ENCODE measurements around the gene LTBP2.

LTBP2 gene

GRCh38 chr14:74568911-74569310 is 43.1 kb downstream of the LTBP2 start:
- H3K27ac Mint-ChIP-seq, result no peak overlapping the region
- no peak overlapping the region for H3K4me3 Mint-ChIP-seq
- H3K27me3 Mint-ChIP-seq, result peaks cover 32% of the 10 kb centered on the region
- H3K36me3 Mint-ChIP-seq (ENCODE audit: low read depth), result no peaks in the 10 kb centered on the region
- peaks cover 27% of the 10 kb centered on the region for H3K4me1 Mint-ChIP-seq (ENCODE audit: low read depth)
- no peaks in the 10 kb centered on the region for H3K9me3 Mint-ChIP-seq

GRCh38 chr14:74568380-74568649 is 43.7 kb downstream of the LTBP2 start:
- H3K27me3 Mint-ChIP-seq, result peaks cover 32% of the 10 kb centered on the region

GRCh38 chr14:74567646-74568379 is 44.2 kb downstream of the LTBP2 start:
- Mint-ChIP-seq H3K36me3 (ENCODE audit: low read depth) (no peaks in the 10 kb centered on the region), H3K9me3 (no peaks in the 10 kb centered on the region), H3K27me3 (peaks cover 30% of the 10 kb centered on the region), H3K27ac (no peak overlapping the region), H3K4me1 (ENCODE audit: low read depth) (peaks cover 16% of the 10 kb centered on the region), H3K4me3 (no peak overlapping the region)

More at GRCh38 chr14:74568380-74568649, 43.7 kb downstream of the LTBP2 start:
- Mint-ChIP-seq H3K4me1 (ENCODE audit: low read depth) (peaks cover 21% of the 10 kb centered on the region), H3K4me3 (no peak overlapping the region), H3K36me3 (ENCODE audit: low read depth) (no peaks in the 10 kb centered on the region), H3K27ac (no peak overlapping the region), H3K9me3 (no peaks in the 10 kb centered on the region)

GRCh38 chr14:74567219-74567618 is 44.8 kb downstream of the LTBP2 start:
- H3K27ac Mint-ChIP-seq, result no peak overlapping the region
- peaks cover 10% of the 10 kb centered on the region for H3K4me1 Mint-ChIP-seq (ENCODE audit: low read depth)
- no peaks in the 10 kb centered on the region for H3K9me3 Mint-ChIP-seq
- H3K27me3 Mint-ChIP-seq, result peaks cover 24% of the 10 kb centered on the region
- no peaks in the 10 kb centered on the region for H3K36me3 Mint-ChIP-seq (ENCODE audit: low read depth)
- H3K4me3 Mint-ChIP-seq, result no peak overlapping the region

- Mint-ChIP-seq H3K4me3 (no peak overlapping the region), H3K9me3 (no peaks in the 10 kb centered on the region), H3K27me3 (peaks cover 17% of the 10 kb centered on the region), H3K4me1 (ENCODE audit: low read depth) (peaks cover 3% of the 10 kb centered on the region), H3K36me3 (ENCODE audit: low read depth) (no peaks in the 10 kb centered on the region), H3K27ac (no peak overlapping the region)
Measured at GRCh38 chr14:74566174-74567141, 45.6 kb downstream of the LTBP2 start.

GRCh38 chr14:74563586-74564159 is 48.4 kb downstream of the LTBP2 start:
- Mint-ChIP-seq H3K4me1 (ENCODE audit: low read depth) (no peaks in the 10 kb centered on the region), H3K36me3 (ENCODE audit: low read depth) (no peaks in the 10 kb centered on the region), H3K27ac (no peak overlapping the region), H3K9me3 (no peaks in the 10 kb centered on the region), H3K4me3 (no peak overlapping the region), H3K27me3 (peaks cover 6% of the 10 kb centered on the region)

- no peaks in the 10 kb centered on the region for H3K4me1 Mint-ChIP-seq (ENCODE audit: low read depth)
- no peaks in the 10 kb centered on the region for H3K36me3 Mint-ChIP-seq (ENCODE audit: low read depth)
- no peaks in the 10 kb centered on the region for H3K9me3 Mint-ChIP-seq
- H3K27ac Mint-ChIP-seq, result no peak overlapping the region
- H3K27me3 Mint-ChIP-seq, result peaks cover 6% of the 10 kb centered on the region
- no peak overlapping the region for H3K4me3 Mint-ChIP-seq
Measured at GRCh38 chr14:74563233-74563585, 48.8 kb downstream of the LTBP2 start.

- Mint-ChIP-seq H3K4me3 (no peak overlapping the region), H3K27me3 (peaks cover 6% of the 10 kb centered on the region), H3K27ac (no peak overlapping the region)
Measured at GRCh38 chr14:74562515-74563232, 49.4 kb downstream of the LTBP2 start.

GRCh38 chr14:74558655-74559054 is 53.4 kb downstream of the LTBP2 start:
- Mint-ChIP-seq H3K4me1 (ENCODE audit: low read depth) (no peaks in the 10 kb centered on the region), H3K27ac (no peak overlapping the region), H3K9me3 (no peaks in the 10 kb centered on the region), H3K4me3 (no peak overlapping the region), H3K27me3 (no peaks in the 10 kb centered on the region), H3K36me3 (ENCODE audit: low read depth) (no peaks in the 10 kb centered on the region)

More at GRCh38 chr14:74562515-74563232, 49.4 kb downstream of the LTBP2 start:
- Mint-ChIP-seq H3K36me3 (ENCODE audit: low read depth) (no peaks in the 10 kb centered on the region), H3K9me3 (no peaks in the 10 kb centered on the region), H3K4me1 (ENCODE audit: low read depth) (no peaks in the 10 kb centered on the region)

GRCh38 chr14:74557691-74558090 is 54.3 kb downstream of the LTBP2 start:
- H3K27me3 Mint-ChIP-seq, result no peaks in the 10 kb centered on the region

GRCh38 chr14:74555476-74556050 is 56.5 kb downstream of the LTBP2 start:
- no peak overlapping the region for H3K4me3 Mint-ChIP-seq
- no peaks in the 10 kb centered on the region for H3K9me3 Mint-ChIP-seq
- no peak overlapping the region for H3K27ac Mint-ChIP-seq
- no peaks in the 10 kb centered on the region for H3K36me3 Mint-ChIP-seq (ENCODE audit: low read depth)
- H3K4me1 Mint-ChIP-seq (ENCODE audit: low read depth), result no peaks in the 10 kb centered on the region
- H3K27me3 Mint-ChIP-seq, result no peaks in the 10 kb centered on the region

More at GRCh38 chr14:74557691-74558090, 54.3 kb downstream of the LTBP2 start:
- Mint-ChIP-seq H3K4me3 (no peak overlapping the region), H3K36me3 (ENCODE audit: low read depth) (no peaks in the 10 kb centered on the region), H3K27ac (no peak overlapping the region), H3K4me1 (ENCODE audit: low read depth) (no peaks in the 10 kb centered on the region), H3K9me3 (no peaks in the 10 kb centered on the region)

GRCh38 chr14:74554742-74555362 is 57.2 kb downstream of the LTBP2 start:
- H3K9me3 Mint-ChIP-seq, result no peaks in the 10 kb centered on the region
- H3K4me3 Mint-ChIP-seq, result no peak overlapping the region
- H3K4me1 Mint-ChIP-seq (ENCODE audit: low read depth), result no peaks in the 10 kb centered on the region
- no peaks in the 10 kb centered on the region for H3K36me3 Mint-ChIP-seq (ENCODE audit: low read depth)
- peak overlapping the region; percentile 4 for H3K27ac Mint-ChIP-seq
- no peaks in the 10 kb centered on the region for H3K27me3 Mint-ChIP-seq

GRCh38 chr14:74552623-74553022 is 59.4 kb downstream of the LTBP2 start:
- Mint-ChIP-seq H3K4me3 (no peak overlapping the region), H3K4me1 (ENCODE audit: low read depth) (no peaks in the 10 kb centered on the region), H3K36me3 (ENCODE audit: low read depth) (no peaks in the 10 kb centered on the region), H3K9me3 (no peaks in the 10 kb centered on the region), H3K27ac (no peak overlapping the region), H3K27me3 (peaks cover 3% of the 10 kb centered on the region)
